Gastrocnemius medialis (tissue), 4 donors: ENCODE data around the gene TEX19.

Experiments
- POLR2A ChIP-seq, 2 donors: fragments of 450-650 bp; IDR thresholded peaks; one replicate each; pipeline ENCODE4 v1.6.1; 2017; ENCODE audit warnings: antibody characterized with exemption in 2 of 2, mild to moderate bottlenecking in 2 of 2, moderate library complexity in 2 of 2
- TF ChIP-seq, protein P1 (sequence below), 5 experiments: fragments of 450-650 bp in 3 of 5; fragments of 200-600 bp in 2 of 5; sonication (generic) in 2 of 5; IDR thresholded peaks in 4 of 5; conservative IDR thresholded peaks in 1 of 5; 1 replicate in 4 of 5; 2 replicates in 1 of 5; pipeline ENCODE4 v1.5.1; 2016 to 2019; ENCODE audit warnings: antibody characterized with exemption in 5 of 5, mild to moderate bottlenecking in 3 of 5, moderate library complexity in 3 of 5

DNA sequence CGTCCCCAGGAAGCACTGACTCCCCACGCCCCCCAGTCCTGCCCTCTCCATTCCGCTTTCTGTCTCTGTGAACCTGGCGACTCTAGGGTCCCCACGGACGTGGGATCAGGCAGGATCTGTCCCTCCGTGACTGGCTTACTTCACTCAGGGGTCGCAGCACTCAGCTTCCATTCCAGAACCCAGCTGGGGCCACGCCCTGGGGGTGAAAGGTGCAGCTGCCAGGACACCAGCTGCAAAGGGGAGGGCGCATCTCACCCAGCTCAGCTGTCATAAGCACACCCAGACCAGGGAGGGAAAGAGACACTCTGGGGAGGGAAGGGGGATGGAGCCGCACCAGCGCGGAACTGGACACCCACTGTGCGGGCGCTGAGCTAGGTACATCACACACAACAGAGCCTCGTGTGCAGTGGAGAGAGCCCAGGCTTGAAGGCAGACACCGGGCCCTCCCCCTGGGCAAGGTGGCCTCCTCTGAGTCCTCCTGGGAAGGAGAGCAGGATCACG is 40.6 kb downstream of the TEX19 start:
- TF ChIP-seq, protein P1, sequence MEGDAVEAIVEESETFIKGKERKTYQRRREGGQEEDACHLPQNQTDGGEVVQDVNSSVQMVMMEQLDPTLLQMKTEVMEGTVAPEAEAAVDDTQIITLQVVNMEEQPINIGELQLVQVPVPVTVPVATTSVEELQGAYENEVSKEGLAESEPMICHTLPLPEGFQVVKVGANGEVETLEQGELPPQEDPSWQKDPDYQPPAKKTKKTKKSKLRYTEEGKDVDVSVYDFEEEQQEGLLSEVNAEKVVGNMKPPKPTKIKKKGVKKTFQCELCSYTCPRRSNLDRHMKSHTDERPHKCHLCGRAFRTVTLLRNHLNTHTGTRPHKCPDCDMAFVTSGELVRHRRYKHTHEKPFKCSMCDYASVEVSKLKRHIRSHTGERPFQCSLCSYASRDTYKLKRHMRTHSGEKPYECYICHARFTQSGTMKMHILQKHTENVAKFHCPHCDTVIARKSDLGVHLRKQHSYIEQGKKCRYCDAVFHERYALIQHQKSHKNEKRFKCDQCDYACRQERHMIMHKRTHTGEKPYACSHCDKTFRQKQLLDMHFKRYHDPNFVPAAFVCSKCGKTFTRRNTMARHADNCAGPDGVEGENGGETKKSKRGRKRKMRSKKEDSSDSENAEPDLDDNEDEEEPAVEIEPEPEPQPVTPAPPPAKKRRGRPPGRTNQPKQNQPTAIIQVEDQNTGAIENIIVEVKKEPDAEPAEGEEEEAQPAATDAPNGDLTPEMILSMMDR (IDR thresholded peaks at IDR 0.05 in 4 of 5, conservative IDR thresholded peaks at IDR 0.05 in 1 of 5), result no peak
- no peak for TF ChIP-seq POLR2A (IDR thresholded peaks at IDR 0.05)
